Epithelial cell of esophagus (primary cell): Measurements from ENCODE around the gene ZBTB9.

Experiments used
- DNase-seq: peaks from one replicate; pipeline ENCODE4 v3.0.0; 2010; ENCODE audit warnings: low read depth
- H3K4me3 ChIP-seq: 2 replicates; pipeline ENCODE4 v1.5.1; 2011; ENCODE audit warnings: mild to moderate bottlenecking, low read length, control low read depth
- TF ChIP-seq, protein P1 (sequence below): IDR thresholded peaks from 2 replicates; pipeline ENCODE4 v1.5.1; 2011; ENCODE audit warnings: low read depth, mild to moderate bottlenecking, low read length, control low read depth, inconsistent platforms; ENCODE audit not compliant: insufficient read depth; ENCODE audit errors: missing control alignments

Gene ZBTB9

DNA sequence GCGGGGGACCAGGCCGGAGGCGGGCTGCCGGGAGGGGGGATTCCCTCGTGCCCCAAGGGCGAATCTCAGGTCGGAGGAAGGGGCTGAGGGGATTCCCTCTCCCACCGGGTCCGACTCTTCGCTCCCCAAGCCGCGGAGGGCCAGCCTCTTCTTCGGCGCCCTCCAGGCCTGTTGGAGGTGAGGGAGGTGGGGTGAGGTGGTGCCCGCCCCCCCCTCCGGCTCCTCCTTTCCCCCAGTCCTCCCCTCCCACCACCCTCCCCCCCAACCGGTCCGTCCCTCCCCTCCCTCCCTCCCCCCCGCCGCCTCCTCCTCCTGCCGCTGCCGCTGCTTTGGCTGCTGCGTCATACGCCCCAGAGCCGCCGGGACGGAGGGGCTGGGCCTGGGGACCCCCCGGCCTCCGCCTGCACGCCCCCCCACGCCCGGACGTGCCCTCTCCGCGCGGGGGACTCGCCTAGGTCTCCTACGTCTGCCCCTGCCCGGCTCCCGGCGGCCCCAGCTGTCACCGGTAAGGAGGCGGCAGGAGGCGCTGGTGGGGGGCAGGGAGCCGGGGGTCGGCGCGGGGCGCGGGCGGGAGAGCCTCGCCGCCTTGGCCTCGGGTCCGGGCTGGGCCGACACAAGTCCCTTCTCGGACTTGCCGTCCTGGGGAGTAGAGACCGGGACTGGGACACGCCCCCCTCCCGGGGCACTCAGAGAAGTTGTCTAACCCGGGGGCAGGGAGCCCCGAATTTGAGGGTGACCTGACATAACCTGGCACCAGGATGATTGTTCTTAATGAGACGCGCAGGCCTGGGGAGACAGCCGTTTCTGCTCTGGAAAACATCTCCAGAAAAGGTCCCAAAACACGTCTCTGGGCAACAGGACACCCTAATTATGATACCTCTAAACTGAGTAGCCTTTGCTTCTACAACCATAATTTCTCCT, 43.4 kb upstream of the ZBTB9 start, which contains the start of gene PHF1:
Gene PHF1 (plus strand): TSS at position 304 of the 921 bp plus-strand sequence. CDS start 1,250 bp downstream, outside the sequence.
- H3K4me3 ChIP-seq, result peak within 1 kb of the TSS; percentile 72
- DNase-seq, result peak; percentile 86
- TF ChIP-seq, protein P1, sequence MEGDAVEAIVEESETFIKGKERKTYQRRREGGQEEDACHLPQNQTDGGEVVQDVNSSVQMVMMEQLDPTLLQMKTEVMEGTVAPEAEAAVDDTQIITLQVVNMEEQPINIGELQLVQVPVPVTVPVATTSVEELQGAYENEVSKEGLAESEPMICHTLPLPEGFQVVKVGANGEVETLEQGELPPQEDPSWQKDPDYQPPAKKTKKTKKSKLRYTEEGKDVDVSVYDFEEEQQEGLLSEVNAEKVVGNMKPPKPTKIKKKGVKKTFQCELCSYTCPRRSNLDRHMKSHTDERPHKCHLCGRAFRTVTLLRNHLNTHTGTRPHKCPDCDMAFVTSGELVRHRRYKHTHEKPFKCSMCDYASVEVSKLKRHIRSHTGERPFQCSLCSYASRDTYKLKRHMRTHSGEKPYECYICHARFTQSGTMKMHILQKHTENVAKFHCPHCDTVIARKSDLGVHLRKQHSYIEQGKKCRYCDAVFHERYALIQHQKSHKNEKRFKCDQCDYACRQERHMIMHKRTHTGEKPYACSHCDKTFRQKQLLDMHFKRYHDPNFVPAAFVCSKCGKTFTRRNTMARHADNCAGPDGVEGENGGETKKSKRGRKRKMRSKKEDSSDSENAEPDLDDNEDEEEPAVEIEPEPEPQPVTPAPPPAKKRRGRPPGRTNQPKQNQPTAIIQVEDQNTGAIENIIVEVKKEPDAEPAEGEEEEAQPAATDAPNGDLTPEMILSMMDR, result no peak

DNA sequence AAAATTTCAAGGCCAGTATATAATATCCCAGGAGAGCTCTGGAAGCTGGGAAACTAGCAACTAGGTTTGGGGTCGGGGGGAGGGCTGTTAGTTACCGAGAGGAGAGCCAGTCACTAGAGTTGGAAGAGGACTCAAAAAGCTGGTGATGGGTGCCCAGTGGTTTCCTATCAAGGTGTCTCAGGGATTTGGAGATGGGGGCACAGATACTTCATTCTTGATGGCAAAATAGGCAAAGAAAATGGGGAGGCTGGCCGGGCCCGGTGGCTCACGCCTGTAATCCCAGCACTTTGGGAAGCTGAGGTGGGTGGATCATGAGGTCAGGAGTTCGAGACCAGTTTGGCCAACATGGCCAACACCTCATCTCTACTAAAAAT, 42.8 kb upstream of the ZBTB9 start:
- peak overlapping the region; percentile 63 for H3K4me3 ChIP-seq
- TF ChIP-seq, protein P1, result no peak
- no peak for DNase-seq

DNA sequence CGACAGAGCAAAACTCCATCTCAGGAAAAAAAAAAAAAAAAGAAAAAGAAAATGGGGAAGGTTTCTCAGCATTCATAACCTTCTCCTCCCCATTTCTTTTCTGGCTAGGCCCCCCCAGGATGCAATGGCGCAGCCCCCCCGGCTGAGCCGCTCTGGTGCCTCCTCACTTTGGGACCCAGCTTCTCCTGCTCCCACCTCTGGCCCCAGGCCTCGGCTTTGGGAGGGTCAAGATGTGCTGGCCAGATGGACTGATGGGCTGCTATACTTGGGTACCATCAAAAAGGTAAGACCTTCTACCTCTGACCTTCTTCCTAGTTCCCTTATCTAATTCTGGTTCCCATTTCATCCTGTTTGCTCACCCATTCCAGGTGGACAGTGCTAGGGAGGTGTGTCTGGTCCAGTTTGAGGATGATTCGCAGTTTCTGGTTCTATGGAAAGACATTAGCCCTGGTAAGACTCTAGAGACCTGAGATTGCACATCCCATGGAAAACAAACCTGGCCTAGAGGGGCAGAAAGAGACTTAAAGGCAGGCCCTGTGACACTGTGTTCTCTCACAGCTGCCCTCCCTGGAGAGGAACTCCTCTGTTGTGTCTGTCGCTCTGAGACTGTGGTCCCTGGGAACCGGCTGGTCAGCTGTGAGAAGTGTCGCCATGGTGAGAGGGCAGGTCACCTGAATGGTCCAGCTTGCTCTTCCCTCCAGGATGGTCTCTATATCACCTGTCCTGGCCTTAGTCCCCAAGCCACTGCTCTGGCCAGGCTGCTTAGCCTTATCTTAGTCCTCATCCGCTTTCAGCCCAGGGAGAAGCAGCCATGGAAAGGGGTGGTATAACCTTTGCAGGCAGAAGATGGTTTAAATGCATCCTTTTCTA, 42.0 kb upstream of the ZBTB9 start:
- no peak overlapping the region for H3K4me3 ChIP-seq
- no peak for DNase-seq
- TF ChIP-seq, protein P1, result no peak

DNA sequence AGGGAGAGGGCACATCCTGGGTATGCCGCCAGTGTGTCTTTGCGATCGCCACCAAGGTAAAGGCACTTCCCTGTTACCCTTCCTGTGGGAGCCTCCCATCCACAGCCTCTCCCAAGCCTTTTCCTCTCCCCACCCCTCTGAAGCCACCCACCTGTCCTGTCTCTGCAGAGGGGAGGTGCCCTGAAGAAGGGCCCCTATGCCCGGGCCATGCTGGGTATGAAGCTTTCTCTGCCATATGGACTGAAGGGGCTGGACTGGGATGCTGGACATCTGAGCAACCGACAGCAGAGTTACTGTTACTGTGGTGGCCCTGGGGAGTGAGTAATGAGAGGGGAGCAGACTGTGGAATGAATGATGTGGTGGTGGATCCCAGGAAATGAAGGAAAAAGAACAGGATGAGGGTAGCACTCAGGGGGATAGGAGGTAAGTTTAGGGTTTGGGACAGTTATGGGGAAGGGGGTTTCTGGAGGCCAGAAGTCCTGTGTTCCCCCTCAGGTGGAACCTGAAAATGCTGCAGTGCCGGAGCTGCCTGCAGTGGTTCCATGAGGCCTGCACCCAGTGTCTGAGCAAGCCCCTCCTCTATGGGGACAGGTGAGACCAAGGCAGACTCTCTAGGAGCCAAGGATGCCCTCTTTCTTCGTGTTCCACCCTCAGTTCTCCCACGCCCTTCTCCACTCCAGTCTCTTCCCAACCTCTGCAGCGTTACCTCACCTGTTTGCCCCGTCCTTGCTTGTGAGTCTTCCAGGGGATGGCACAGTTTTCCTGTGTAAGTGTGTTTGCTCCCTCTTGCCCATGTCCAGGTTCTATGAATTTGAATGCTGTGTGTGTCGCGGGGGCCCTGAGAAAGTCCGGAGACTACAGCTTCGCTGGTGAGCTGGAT, 40.9 kb upstream of the ZBTB9 start:
- TF ChIP-seq, protein P1, result no peak
- no peak for DNase-seq
- H3K4me3 ChIP-seq, result no peak overlapping the region

DNA sequence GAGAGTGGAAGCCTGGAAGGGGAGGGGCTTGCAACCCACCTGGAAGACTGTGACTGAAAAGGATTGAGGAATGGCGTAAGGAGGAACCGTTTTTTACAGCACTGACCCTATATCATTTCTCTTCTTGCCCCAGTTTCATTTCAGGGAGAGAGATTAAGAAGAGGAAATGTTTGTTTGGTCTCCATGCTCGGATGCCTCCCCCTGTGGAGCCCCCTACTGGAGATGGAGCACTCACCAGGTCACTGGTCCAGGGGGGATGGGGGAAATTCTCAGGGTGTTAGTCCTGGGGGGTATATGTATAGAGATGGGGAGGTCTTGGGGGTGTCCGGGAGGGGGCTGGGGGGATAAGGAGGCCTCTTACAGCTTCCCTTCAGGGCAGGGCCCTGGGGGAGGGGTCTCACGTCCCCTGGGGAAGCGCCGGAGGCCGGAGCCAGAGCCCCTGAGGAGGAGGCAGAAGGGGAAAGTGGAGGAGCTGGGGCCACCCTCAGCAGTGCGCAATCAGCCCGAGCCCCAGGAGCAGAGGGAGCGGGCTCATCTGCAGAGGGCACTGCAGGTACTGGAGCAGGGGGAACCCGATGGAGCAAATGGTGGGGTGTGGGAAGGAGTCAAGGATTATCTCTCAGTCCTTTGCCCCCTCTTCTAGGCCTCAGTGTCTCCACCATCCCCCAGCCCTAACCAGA, 39.6 kb upstream of the ZBTB9 start:
- TF ChIP-seq, protein P1, result peak; percentile 36
- H3K4me3 ChIP-seq, result no peak overlapping the region
- DNase-seq, result no peak

DNA sequence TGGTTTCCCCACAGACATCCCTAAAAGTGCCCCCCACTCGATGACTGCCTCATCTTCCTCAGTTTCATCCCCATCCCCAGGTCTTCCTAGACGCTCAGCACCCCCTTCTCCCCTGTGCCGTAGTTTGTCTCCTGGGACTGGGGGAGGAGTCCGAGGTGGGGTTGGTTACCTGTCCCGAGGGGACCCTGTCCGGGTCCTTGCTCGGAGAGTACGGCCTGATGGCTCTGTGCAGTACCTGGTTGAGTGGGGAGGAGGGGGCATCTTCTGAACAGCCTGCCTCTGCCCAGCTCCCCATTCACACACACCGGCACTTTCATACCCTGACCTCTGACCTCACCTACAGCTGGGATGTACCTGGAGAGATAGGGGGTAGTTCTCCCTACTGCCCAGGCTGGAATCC, 38.5 kb upstream of the ZBTB9 start:
- TF ChIP-seq, protein P1, result no peak
- no peak overlapping the region for H3K4me3 ChIP-seq
- DNase-seq, result no peak
